GM18517 (cell line): ENCODE measurements around the gene CCDC91.

ENCODE experiments used
- ATAC-seq: cut with Tn5 transposase; IDR thresholded peaks from one replicate; pipeline ENCODE4 v1.9.1; 2021; ENCODE audit warnings: mild to moderate bottlenecking, moderate library complexity; ENCODE audit not compliant: unreplicated experiment

Gene CCDC91

DNA sequence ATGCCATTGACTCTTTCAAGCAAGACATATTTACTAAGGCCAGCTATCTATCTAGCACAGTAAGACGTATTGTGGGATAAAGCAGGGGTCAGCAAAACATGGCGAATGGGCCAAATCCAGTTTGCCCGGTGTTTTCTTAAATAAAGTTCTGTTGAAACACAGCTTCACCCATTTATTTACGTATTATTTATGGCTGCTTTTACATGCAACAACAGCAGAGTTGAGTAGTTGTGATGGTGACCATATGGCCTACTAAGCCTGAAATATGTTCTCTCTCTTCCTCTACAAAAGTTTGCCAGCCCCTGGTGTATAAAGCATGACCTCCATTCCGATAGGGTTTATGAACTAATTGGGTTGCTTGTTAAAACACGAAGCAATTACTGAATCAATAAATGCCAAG, 322.1 kb downstream of the CCDC91 start:
- no peak for ATAC-seq

DNA sequence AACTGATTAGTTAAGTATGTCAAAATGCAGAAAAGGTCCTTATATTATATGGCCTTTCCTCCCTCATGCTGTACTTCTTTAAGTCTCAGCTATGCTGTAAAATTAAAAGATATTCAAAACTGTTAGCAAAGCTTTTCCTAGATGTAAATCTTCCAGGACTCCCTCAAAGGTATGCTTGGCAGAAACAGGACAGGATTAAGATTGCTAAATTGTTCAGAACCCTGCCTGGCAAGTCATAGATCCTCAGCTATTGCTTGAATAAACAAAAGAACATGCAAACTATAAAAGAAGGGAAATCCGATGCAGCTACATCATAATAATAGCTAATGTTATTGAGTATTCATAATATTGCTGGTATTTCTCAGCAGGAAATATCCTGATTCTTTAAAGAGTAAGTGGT, 322.6 kb downstream of the CCDC91 start:
- ATAC-seq: no peak

DNA sequence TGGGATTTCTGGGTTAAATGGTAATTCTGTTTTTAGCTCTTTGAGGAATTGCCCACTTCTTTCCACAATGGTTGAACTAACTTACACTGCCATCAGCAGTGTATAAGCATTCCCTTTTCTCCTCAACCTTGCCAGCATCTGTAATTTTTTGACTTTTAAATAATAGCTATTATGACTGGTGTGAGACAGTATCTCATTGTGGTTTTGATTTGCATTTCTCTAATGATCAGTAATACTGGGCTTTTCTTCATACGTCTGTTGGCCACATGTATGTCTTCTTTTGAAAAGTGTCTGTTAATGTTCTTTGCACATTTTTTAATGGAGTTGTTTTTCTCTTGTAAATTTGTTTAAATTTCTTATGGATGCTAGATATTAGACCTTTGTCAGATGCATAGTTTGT, 323.7 kb downstream of the CCDC91 start:
- ATAC-seq: no peak

GRCh38 chr12:28517101-28517500, 326.8 kb downstream of the CCDC91 start:
- ATAC-seq: no peak

DNA sequence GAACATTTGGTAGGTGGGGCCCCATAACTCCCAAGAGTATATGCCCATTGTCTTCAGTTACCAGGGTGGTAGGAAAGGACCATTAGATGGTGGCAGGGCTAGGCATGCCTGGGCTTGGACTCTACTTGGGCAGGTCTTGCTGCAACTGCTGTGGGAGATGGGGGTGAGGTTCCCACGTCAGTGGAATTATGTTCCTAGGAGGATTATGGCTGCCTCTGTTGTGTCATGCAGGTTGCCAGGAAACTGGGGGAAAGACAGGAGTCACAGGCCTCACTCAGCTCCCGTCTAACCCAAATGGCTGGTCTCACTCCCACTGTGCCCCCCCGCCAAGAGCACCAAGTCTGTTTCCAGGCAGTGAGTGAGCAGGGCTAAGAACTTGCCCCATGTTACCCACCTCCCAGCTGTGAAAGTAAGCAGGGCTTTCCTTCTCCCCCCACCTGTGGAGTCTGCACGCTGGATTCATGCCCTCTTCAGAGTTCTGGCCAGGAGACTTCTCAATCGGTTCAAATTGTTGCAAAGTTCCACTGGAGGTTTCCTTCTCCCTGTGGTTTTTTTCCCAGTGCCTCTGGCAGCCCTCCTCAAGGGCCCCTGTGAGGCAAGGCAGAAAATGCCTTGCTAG, 337.5 kb downstream of the CCDC91 start:
- ATAC-seq: no peak

DNA sequence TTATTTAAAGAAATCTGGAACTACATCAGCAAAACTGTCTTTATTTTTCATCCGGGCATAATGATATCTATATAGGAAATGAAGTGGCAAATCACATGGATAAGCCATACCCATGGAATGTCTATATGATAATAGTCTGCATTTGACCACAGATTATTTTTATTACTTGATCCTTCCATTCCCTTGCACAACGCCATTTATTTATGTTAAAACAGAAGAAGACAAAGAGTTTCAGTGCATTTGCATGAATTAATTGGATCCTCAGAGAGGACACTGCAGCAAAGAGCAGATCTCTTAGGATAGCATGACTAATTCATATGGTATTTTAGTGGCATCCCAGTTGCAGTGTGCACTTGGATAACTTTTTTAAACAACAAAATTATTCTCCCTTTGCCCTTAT, 345.0 kb downstream of the CCDC91 start:
- no peak for ATAC-seq

GRCh38 chr12:28536088-28536487, 345.8 kb downstream of the CCDC91 start:
- no peak for ATAC-seq

DNA sequence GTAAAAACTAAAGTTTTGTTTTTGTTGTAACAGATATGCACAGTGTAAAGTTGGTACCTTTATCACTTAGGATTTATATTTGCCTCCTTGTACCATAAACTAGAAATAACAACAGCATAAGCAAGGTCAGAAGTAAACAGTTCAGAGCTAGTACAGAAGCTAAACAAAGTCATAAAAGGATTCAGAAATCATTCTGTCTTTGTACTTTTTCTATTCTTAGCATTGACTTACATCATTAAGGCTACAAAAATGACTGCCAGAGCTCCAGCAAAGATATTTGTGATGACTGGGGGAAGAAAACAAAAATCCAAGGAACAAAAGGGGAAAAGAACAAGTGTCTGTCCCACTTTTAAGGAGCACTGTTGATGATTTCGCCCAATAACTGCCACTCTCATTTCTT, 347.2 kb downstream of the CCDC91 start:
- no peak for ATAC-seq

DNA sequence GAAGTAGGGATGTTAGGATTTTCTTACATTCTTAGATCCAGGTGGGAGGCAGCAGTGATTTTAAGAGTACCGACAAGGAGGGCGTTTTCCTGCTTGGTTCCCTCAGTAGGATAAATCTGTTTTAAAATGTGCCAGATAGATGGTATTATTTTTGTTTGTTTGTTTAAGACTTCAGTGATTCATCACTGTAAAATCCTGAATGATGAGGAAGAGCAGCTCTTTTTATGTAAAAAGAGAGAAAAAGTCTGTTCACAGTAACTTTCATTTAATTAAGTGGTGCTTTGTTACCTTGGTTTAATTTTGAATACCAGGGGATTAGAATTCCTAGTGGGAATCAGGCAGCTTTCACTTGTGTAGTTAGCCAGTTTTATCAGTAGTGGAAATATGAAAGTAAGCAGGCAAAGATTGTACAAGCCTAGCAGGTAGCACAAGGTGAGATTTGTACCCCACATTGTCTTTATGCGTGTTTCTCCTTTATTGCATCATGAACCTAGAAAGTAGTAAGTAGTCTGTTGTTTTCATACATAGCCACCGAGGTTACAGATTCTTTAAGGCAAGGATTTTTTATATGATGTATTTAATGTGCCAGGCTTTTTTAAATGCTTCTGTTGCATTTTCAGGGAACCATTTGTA, 349.6 kb downstream of the CCDC91 start:
- no peak for ATAC-seq

- no peak for ATAC-seq
Observed at GRCh38 chr12:28540324-28540714, 350.1 kb downstream of the CCDC91 start.

- ATAC-seq: peak; percentile 83
Observed at GRCh38 chr12:28543021-28543890, 353.0 kb downstream of the CCDC91 start.

DNA sequence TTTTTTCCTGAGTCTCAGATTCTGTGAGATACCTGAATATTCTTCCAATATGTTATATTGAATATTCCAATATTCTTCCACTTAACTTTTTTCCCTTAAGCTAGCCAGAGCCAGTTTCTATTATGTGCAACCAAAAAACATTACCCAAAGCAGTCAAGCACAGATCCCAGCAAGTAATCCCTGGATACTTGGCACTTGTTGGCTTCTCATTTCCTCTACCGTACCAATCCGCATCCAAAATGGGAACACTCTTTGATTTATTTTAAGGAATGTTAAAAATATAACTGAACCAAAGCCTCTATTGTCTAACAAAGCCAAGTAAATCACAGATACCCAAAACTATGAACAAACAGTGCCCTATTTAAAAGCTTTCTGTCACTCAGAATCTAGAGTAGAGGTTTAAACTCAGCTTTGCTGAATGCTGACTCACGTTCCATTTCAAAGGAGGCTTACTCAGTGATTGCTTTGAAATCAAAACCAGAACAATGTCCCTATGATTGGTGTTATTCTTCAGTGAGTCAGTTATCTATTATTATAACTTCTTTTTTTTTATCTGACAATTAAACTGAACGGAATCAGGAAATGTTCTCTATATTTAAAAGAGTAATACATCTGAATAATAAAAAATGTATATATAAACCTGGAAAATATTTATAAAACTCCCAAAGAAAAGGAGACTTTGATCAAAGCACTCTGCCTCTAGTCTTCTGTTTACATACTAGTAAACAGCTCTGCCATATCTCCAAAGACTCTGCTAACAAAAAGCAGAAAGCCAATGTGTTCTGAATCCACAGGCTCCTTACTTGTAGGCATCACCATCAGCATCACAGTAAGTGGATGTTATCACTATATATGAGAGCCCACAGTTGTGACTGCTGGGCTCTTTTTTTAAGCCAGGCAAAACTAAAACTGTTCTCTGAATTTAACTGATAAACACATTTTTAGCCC, 360.8 kb downstream of the CCDC91 start:
- no peak for ATAC-seq

GRCh38 chr12:28552251-28552970, 362.2 kb downstream of the CCDC91 start:
- ATAC-seq: no peak

DNA sequence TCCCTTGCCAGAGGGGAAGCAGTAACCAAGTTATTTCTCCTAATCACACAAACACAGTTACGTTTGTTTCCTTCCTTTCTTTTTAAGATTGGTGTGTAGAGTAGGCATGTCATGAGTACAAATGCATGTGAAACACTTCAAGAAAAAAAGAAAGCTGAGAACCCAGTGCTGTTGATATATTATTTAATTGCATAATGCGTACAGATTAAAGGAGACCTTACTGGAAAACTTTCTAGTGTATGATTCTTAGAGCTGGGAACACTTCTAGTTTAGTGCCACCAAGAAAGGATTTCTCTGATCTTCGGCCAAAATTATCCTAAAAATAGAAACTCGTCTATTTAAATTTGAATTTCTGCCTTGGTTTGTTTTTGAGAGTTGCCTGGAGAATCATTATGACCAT, 365.5 kb downstream of the CCDC91 start:
- ATAC-seq: no peak

DNA sequence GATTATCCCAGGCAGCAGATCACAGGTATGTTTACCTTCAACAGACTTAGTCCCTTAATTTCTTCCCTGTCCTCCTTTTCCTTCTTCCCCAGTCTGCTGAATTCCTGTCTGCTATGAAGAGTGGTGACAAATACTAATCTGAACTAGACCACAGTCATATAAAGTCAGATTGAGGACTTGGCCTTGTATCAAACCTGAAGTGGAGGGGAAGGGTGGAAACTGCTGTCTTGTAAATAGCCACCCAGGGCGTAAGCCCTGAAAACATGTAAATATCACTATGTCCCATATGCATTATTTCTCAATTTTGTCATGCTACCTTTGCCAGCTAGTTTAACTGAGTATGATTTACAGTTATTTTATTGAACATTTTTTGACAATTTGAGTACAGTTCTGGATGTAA, 368.0 kb downstream of the CCDC91 start:
- no peak for ATAC-seq

DNA sequence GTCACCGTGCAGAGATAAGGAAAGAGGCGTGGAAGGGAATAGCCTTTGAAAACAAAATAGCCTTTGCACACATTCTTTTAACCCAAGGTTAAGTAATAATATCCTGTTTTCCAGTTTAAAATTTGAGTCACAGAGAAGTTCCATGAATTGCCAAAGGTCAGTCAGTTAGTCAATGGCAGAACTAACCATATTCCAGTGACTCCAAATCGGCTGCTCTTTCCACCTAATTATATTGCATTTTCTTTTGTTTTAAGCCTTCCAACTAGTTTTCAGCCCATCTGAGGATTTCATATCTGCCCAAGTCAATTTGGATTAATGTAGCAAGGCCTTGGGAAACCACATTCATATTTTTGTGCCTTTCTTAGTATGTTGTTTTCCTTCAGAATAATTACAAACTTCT, 373.0 kb downstream of the CCDC91 start:
- no peak for ATAC-seq

DNA sequence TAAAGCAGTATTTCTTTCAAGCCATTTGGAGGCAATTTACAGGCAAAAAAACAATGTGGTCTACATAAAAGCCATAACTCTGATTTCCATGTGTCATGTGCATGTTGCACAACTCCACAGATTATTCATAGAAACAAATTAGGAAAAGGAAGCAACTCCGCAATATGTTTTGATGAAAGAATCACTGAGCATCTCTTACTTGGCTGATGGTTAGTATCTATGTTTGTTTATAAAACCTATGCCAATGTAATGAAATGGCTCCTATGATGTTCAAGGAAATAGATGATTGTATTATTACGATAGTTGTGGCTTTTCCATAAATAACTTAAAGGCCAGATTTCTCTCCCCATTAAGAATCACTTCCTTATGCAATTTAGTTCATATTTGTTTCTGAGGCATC, 373.7 kb downstream of the CCDC91 start:
- ATAC-seq: no peak

GRCh38 chr12:28568118-28568517, 377.9 kb downstream of the CCDC91 start:
- no peak for ATAC-seq

DNA sequence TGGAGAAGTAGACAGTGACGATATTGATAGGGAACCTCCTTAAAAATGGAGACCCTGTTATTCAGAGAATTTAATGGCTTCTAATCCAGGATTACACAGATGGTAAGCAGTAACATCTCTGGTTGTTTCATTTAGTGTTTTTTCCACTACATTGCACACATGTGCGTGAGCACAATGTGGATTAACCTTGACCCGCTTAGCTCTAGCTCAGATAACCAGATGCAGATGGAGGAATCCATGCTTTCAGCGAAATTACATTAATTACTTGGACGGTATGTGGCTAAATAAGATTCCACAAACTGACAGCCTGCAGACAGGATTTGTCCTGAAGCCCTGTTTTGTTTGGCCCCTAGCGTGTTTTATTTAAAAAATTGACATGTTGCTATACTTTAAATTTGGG, 378.4 kb downstream of the CCDC91 start:
- no peak for ATAC-seq

GRCh38 chr12:28569698-28570411, 379.6 kb downstream of the CCDC91 start:
- no peak for ATAC-seq
